Smooth muscle cell (in vitro differentiated cells): ENCODE data around the gene AHNAK. TPM values are rescaled to one million over a fixed set of nuclear protein-coding genes. Genes with fewer than 3 reads are reported as not detected.

ENCODE experiments used
- DNase-seq: peaks from one replicate; lab custom pipeline; 2025; ENCODE audit not compliant: unreplicated experiment; lab: John Stamatoyannopoulos, UW
- H2AFZ ChIP-seq: fragments of 200-600 bp; sonication (generic); 2 replicates; pipeline ENCODE4 v1.6.0; 2016; ENCODE audit warnings: antibody characterized with exemption, low read depth, mild to moderate bottlenecking
- H3F3A ChIP-seq: fragments of 200-600 bp; sonication (generic); 2 replicates; pipeline ENCODE4 v1.6.0; 2017; ENCODE audit warnings: antibody characterized with exemption, low read depth
- H3K27ac ChIP-seq: fragments of 200-600 bp; sonication (generic); 2 replicates; pipeline ENCODE4 v1.5.1; 2016; ENCODE audit warnings: low read depth, mild to moderate bottlenecking
- H3K27me3 ChIP-seq: fragments of 200-600 bp; sonication (generic); 2 replicates; pipeline ENCODE4 v1.6.1; 2016; ENCODE audit warnings: low read depth, mild to moderate bottlenecking
- H3K36me3 ChIP-seq: fragments of 200-600 bp; sonication (generic); 2 replicates; pipeline ENCODE4 v1.5.1; 2016; ENCODE audit warnings: low read depth
- H3K4me1 ChIP-seq: fragments of 200-600 bp; sonication (generic); 2 replicates; pipeline ENCODE4 v1.5.1; 2016; ENCODE audit warnings: low read depth
- H3K4me2 ChIP-seq: fragments of 200-600 bp; sonication (generic); 2 replicates; pipeline ENCODE4 v1.6.0; 2016; ENCODE audit warnings: mild to moderate bottlenecking
- H3K4me3 ChIP-seq: fragments of 200-600 bp; sonication (generic); 2 replicates; pipeline ENCODE4 v1.5.1; 2016; ENCODE audit warnings: mild to moderate bottlenecking
- H3K79me2 ChIP-seq: fragments of 200-600 bp; sonication (generic); 2 replicates; pipeline ENCODE4 v1.6.0; 2016; ENCODE audit warnings: low read depth, mild to moderate bottlenecking
- H3K9ac ChIP-seq: fragments of 200-600 bp; sonication (generic); 2 replicates; pipeline ENCODE4 v1.6.0; 2016; ENCODE audit warnings: low read depth
- H3K9me3 ChIP-seq: fragments of 200-600 bp; sonication (generic); replicated peaks from 2 replicates; pipeline ENCODE4 v1.5.1; 2016; ENCODE audit warnings: low read depth
- H4K20me1 ChIP-seq: fragments of 200-600 bp; sonication (generic); 2 replicates; pipeline ENCODE4 v1.6.0; 2016; ENCODE audit warnings: low read depth
- CTCF ChIP-seq: fragments of 200-600 bp; sonication (generic); IDR thresholded peaks from 2 replicates; pipeline ENCODE4 v1.5.1; 2017; ENCODE audit warnings: borderline replicate concordance, mild to moderate bottlenecking, antibody characterized with exemption; ENCODE audit not compliant: insufficient read depth, poor library complexity, severe bottlenecking
- WGBS: methylation state at CpG from one replicate; pipeline ENCODE4 v1.1.7; 2016; ENCODE audit warnings: low lambda C conversion rate; 5-methylcytosine and 5-hydroxymethylcytosine counted together
- polyA plus RNA-seq: library from polyadenylated mRNA; unstranded; fragments of >200 nt; fragmentation: Nextera tagmentation; extraction: Ambion mirVana; gene quantifications from 2 replicates; pipeline ENCODE4 v1.2.1, GENCODE V29; 2016
- total RNA-seq: library from RNA; depleted of rRNA; stranded (reverse); fragments of >200 nt; gene quantifications from 2 replicates; pipeline ENCODE4 v1.2.3, GENCODE V29; 2014

The AHNAK gene
- total and polyA plus RNA-seq, 2 experiments from 2014 or later: 27.2 to 229 TPM

GRCh38 chr11:62487738-62488551 is 58.7 kb downstream of the AHNAK start:
- H3K4me3 ChIP-seq: no peak overlapping the region
- 72% methylated on average over 19 of the region's 19 CpGs for WGBS
- H3F3A ChIP-seq: no peaks in the 10 kb centered on the region
- TF ChIP-seq CTCF: no peak
- H3K4me1 ChIP-seq: no peaks in the 10 kb centered on the region
- no peak overlapping the region for H3K27ac ChIP-seq
- H3K36me3 ChIP-seq: no peaks in the 10 kb centered on the region
- H3K79me2 ChIP-seq: no peaks in the 10 kb centered on the region
- H3K4me2 ChIP-seq: no peak overlapping the region
- no peaks in the 10 kb centered on the region for H3K27me3 ChIP-seq
- no peak overlapping the region for H2AFZ ChIP-seq
- no peak for DNase-seq
- H3K9me3 ChIP-seq: no peaks in the 10 kb centered on the region
- H3K9ac ChIP-seq: no peak overlapping the region
- H4K20me1 ChIP-seq: no peaks in the 10 kb centered on the region

DNA sequence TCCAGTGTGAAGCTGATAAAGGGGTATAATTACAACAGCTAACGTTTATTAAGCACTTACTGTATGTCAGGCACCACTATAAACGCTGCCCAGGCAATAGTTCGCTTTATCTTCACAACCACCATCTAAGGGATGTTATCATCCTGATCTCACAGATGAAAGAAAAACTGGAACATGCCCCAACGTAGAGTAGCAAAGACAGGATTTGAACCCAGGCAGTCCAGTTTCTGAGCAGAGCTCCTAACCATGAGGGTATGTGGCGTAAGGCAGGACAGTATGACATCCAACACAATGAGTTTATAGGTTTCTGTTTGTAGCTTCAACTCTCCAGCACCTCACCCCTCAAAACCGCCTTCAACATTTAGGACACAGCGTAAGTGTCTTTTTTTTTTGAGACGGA is 59.5 kb downstream of the AHNAK start:
- no peaks in the 10 kb centered on the region for H4K20me1 ChIP-seq
- DNase-seq: no peak
- H3F3A ChIP-seq: no peaks in the 10 kb centered on the region
- H3K36me3 ChIP-seq: no peaks in the 10 kb centered on the region
- no peak overlapping the region for H3K4me2 ChIP-seq
- H3K79me2 ChIP-seq: no peaks in the 10 kb centered on the region
- H3K4me3 ChIP-seq: no peak overlapping the region
- no peaks in the 10 kb centered on the region for H3K27me3 ChIP-seq
- TF ChIP-seq CTCF: no peak
- H3K9me3 ChIP-seq: no peaks in the 10 kb centered on the region
- no peak overlapping the region for H3K9ac ChIP-seq
- no peak overlapping the region for H3K27ac ChIP-seq
- no peak overlapping the region for H2AFZ ChIP-seq
- 79% methylated on average over 8 of the region's 8 CpGs for WGBS
- no peaks in the 10 kb centered on the region for H3K4me1 ChIP-seq

DNA sequence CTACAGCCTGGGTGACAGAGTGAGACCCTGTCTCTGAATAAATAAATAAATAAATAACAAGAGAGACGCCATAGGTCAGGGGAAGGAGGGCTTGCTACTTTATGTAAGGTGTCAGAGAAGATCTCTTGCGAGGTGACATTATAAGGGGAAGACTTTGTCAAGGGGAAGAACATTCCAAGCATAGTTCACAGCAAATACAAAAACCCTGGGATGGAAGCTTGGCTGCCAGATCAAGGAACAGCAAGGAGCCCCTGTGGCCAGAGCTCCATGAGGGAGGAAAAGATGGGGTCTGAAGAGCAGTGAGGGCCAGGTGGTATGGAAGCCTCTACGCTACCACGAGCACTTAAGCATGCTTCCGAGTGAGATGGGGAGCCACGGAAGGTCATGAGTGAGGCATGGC is 62.3 kb downstream of the AHNAK start:
- Histone ChIP-seq H3K4me2 (no peak overlapping the region), H2AFZ (no peak overlapping the region), H3K9ac (no peak overlapping the region), H3K27ac (no peak overlapping the region), H3K79me2 (no peaks in the 10 kb centered on the region), H4K20me1 (no peaks in the 10 kb centered on the region), H3K4me1 (no peaks in the 10 kb centered on the region), H3K9me3 (no peaks in the 10 kb centered on the region), H3K27me3 (no peaks in the 10 kb centered on the region), H3F3A (no peaks in the 10 kb centered on the region), H3K4me3 (no peak overlapping the region), H3K36me3 (no peaks in the 10 kb centered on the region)
- WGBS: 90% methylated on average over 6 of the region's 6 CpGs
- DNase-seq: no peak
- TF ChIP-seq CTCF: no peak

GRCh38 chr11:62482753-62483152 is 63.9 kb downstream of the AHNAK start:
- Histone ChIP-seq H3K36me3 (no peaks in the 10 kb centered on the region), H3K27me3 (no peaks in the 10 kb centered on the region), H3K27ac (no peak overlapping the region), H3F3A (no peaks in the 10 kb centered on the region), H3K9ac (no peak overlapping the region), H3K79me2 (no peaks in the 10 kb centered on the region), H3K9me3 (no peaks in the 10 kb centered on the region), H3K4me1 (no peaks in the 10 kb centered on the region), H4K20me1 (no peaks in the 10 kb centered on the region), H3K4me2 (no peak overlapping the region), H2AFZ (no peak overlapping the region), H3K4me3 (no peak overlapping the region)
- TF ChIP-seq CTCF: no peak
- no peak for DNase-seq
- WGBS: 91% methylated on average over 6 of the region's 6 CpGs
